ENCODE measurements around the gene HACD2.

HACD2 gene

DNA sequence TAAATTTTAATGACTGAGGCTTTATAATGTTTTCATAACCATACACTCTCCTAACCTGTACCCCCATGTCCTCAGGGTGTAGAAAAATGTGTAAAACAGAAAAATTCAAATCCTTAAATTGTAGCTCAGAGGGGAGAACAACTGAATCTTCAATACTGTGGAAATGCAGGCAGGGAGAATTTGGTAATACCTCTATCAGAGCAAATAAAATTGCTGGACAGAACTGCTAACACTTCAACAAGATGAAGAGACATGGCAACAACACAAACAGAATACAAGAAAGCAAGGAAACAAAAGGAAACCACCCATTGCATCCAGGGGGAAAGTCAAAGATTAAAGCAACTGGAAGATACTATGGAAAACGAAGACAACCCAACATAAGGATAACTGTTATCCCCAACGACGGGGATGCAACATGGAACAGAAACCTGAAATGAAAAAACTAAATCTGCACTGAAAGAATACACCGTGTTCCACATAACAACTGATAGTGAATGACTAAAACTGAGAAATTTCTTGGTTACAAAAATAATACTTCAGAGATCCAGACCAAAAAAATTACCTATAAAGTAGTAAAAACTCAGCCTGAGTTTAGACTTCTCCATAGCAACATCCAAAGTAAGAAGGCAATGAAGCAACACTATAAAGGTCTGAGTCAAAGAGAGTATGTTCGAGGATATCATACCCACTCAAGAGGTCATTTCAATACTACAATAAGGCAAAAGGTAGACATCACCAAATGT lies 48.5 kb downstream of the HACD2 start:
- no peak for DNase-seq (ENCODE audit: low read depth)
- TF ChIP-seq, protein P1, sequence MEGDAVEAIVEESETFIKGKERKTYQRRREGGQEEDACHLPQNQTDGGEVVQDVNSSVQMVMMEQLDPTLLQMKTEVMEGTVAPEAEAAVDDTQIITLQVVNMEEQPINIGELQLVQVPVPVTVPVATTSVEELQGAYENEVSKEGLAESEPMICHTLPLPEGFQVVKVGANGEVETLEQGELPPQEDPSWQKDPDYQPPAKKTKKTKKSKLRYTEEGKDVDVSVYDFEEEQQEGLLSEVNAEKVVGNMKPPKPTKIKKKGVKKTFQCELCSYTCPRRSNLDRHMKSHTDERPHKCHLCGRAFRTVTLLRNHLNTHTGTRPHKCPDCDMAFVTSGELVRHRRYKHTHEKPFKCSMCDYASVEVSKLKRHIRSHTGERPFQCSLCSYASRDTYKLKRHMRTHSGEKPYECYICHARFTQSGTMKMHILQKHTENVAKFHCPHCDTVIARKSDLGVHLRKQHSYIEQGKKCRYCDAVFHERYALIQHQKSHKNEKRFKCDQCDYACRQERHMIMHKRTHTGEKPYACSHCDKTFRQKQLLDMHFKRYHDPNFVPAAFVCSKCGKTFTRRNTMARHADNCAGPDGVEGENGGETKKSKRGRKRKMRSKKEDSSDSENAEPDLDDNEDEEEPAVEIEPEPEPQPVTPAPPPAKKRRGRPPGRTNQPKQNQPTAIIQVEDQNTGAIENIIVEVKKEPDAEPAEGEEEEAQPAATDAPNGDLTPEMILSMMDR (conservative IDR thresholded peaks at IDR 0.05; ENCODE audit: low read length) = no peak

DNA sequence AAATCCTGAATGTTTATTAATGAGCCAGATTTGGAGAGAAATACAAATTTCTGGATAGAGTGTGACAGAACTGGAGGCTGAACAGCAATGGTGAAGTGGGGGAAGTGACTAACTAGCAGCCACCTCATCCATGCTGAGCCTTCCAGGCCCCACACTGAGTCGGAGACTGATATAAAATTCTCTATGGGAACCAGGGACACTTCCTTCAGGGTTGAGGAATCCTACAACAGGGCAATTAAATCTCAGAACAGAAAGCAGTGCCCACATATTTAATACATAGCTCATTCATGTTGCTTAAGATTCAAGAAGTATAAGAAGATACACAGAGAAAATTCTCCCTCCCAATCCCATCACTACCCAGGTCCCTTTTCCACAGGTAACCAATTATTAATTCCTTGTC lies 49.3 kb downstream of the HACD2 start:
- TF ChIP-seq, protein P1 (conservative IDR thresholded peaks at IDR 0.05; ENCODE audit: low read length) = no peak
- DNase-seq (ENCODE audit: low read depth) = peak; percentile 73

More for the DNA sequence above, 48.5 kb downstream of the HACD2 start:
- H3K4me3 ChIP-seq (ENCODE audit: low read length) = no peak overlapping the region

DNA sequence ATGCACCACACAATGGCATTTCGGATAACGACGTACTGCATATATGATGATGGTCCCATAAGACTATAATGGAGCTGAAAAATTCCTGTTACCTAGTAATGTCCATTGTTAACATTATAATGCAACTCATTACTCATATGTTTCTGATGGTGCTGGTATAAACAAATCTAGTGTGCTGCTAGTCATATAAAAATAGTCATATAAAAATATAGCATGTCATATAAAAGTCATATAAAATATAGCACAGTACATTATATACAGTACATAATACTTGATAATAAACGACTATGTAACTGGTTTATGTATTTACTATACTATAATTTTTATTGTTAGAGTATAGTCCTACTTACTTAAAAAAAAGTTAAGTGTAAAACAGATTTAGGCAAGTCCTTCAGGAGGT lies 50.6 kb downstream of the HACD2 start:
- TF ChIP-seq, protein P1 (conservative IDR thresholded peaks at IDR 0.05; ENCODE audit: low read length) = no peak
- H3K4me3 ChIP-seq (ENCODE audit: low read length) = no peak overlapping the region
- no peak for DNase-seq (ENCODE audit: low read depth)

More for the DNA sequence above, 49.3 kb downstream of the HACD2 start:
- no peak overlapping the region for H3K4me3 ChIP-seq (ENCODE audit: low read length)

DNA sequence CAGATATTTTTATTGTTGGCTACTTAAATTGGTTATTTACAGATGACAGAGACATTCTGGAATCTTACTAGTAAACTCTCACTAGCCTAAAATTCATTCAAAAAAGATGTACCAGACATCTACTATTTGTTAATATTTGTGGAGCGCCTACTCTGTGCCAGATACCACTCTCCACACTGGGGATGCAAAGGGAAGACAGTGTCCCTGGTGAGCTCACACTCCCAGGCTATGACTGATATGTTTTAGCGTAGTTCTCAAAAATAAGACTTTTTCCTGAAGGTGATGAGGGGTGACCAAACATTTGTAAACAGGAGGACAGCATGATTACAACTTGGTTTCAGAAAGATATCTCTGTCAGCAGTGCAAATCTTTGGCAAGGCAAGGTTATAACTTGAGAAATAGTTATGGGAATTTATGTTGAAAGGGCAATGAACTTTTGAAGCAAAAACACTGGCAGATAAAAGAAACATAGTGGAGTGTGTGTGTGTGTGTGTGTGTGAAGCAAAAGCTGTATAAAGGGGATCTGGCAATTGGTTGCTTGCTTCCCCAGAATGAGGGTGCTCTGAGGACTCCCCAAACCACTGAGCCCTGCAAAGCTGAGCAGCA lies 51.2 kb downstream of the HACD2 start:
- TF ChIP-seq, protein P1 (conservative IDR thresholded peaks at IDR 0.05; ENCODE audit: low read length) = no peak
- no peak for DNase-seq (ENCODE audit: low read depth)
- H3K4me3 ChIP-seq (ENCODE audit: low read length) = no peak overlapping the region

DNA sequence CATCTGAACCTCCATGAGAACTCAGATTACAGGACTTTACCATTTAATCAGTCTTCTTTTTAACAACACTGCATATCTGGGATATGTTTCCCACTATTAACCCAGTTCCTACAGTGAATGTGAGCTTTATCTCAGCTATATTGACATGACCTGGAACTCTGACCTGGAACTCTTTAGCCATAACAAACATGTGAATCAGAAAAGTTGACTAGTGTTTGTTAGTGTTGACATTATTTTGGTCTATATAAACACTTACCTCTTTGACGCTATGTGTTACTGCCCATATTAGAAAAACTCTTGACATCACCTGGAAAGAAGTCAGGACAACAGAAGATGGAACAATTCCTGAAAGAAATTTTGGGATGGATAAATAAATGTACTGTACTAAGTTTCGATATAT lies 56.7 kb downstream of the HACD2 start:
- TF ChIP-seq, protein P1 (conservative IDR thresholded peaks at IDR 0.05; ENCODE audit: low read length) = no peak
- no peak for DNase-seq (ENCODE audit: low read depth)
- H3K4me3 ChIP-seq (ENCODE audit: low read length) = no peak overlapping the region

DNA sequence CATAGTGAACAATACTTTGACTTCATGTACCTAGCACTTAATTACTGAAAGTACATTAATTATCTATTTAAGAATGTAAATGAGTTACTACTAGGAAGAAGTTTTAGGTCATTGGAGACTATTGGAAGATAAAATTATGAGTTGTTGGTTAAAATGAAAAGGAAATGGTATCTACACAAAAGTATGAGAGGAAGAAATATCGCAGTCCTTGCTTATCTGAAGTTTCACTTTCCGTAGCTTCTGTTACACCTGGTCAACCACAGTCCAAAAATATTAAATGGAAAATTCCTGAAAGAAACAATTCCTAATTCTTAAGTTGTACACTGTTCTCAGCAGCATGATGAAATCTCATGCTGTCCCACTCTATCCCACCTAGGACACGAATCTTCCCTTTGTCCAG lies 57.8 kb downstream of the HACD2 start:
- TF ChIP-seq, protein P1 (conservative IDR thresholded peaks at IDR 0.05; ENCODE audit: low read length) = no peak
- no peak for DNase-seq (ENCODE audit: low read depth)
- no peak overlapping the region for H3K4me3 ChIP-seq (ENCODE audit: low read length)

DNA sequence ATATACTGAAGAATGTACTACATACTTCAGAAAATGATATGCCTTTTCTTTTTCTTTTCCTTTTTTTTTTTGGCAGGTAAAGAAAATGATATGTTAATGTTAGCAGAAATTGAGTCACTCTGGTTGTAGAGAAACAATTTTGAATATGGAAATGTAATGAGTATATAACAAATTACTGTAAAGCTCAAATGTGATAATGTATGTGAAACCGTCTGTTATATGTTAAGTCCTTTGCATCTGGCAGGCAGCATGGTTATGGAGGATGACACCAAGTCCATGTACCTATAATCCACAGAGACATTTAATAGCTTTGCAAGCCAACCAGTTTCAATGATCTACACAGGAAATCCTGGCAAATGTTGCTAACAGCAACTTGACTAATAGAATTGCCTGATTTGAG lies 58.4 kb downstream of the HACD2 start:
- TF ChIP-seq, protein P1 (conservative IDR thresholded peaks at IDR 0.05; ENCODE audit: low read length) = no peak
- no peak overlapping the region for H3K4me3 ChIP-seq (ENCODE audit: low read length)
- no peak for DNase-seq (ENCODE audit: low read depth)
